Gastroesophageal sphincter (tissue), 4 donors: ENCODE results near the gene IL15. TPM values are rescaled to one million over a fixed set of nuclear protein-coding genes. Genes with fewer than 3 reads are reported as not detected.

Experiments used
- ATAC-seq: fragments of 150-250 bp; one replicate; pipeline ENCODE4 v1.9.1; 2016; ENCODE audit warnings: mild to moderate bottlenecking, moderate library complexity
- H3K27ac ChIP-seq, 4 donors: fragments of 200-600 bp; sonication (generic) in 3 of 4; 1 replicate in 3 of 4; 2 replicates in 1 of 4; pipeline ENCODE4 v1.5.1; 2016 to 2019
- H3K27me3 ChIP-seq: fragments of 200-600 bp; sonication (generic); one replicate; pipeline ENCODE4 v1.5.1; 2019
- H3K36me3 ChIP-seq, 2 donors: fragments of 200-600 bp; sonication (generic); one replicate each; pipeline ENCODE4 v1.5.1; 2019; ENCODE audit warnings: control low read depth in 1 of 2
- H3K4me1 ChIP-seq, 3 donors: fragments of 200-600 bp; sonication (generic); 1 replicate in 2 of 3; 2 replicates in 1 of 3; pipeline ENCODE4 v1.5.1; 2016 to 2019; ENCODE audit warnings: control low read depth in 2 of 3
- H3K4me3 ChIP-seq, 2 donors: fragments of 200-600 bp; sonication (generic); one replicate each; pipeline ENCODE4 v1.5.1; 2019; ENCODE audit warnings: mild to moderate bottlenecking in 1 of 2, moderate library complexity in 1 of 2
- H3K9me3 ChIP-seq, 3 donors: fragments of 200-600 bp; sonication (generic); one replicate each; pipeline ENCODE4 v1.5.1; 2017 to 2019; ENCODE audit warnings: control low read depth in 2 of 3
- CTCF ChIP-seq, 4 experiments: fragments of 200-600 bp in 2 of 4; fragments of 450-650 bp in 2 of 4; sonication (generic) in 1 of 4; IDR thresholded peaks; one replicate each; pipeline ENCODE4 v1.5.1; 2017 to 2019; ENCODE audit warnings: antibody characterized with exemption in 4 of 4, mild to moderate bottlenecking in 2 of 4, moderate library complexity in 2 of 4
- EP300 ChIP-seq: sonication (generic); formaldehyde crosslinking; IDR thresholded peaks from one replicate; pipeline ENCODE4 v1.6.1; 2017; ENCODE audit warnings: antibody characterized with exemption, mild to moderate bottlenecking
- POLR2A ChIP-seq, 2 donors: fragments of 450-650 bp; IDR thresholded peaks; one replicate each; pipeline ENCODE4 v1.6.1; 2017; ENCODE audit warnings: antibody characterized with exemption in 2 of 2, mild to moderate bottlenecking in 2 of 2, moderate library complexity in 1 of 2
- POLR2AphosphoS5 ChIP-seq: sonication (generic); formaldehyde crosslinking; IDR thresholded peaks from one replicate; pipeline ENCODE4 v1.6.1; 2017; ENCODE audit warnings: antibody characterized with exemption
- WGBS, 2 donors: methylation state at CpG; one replicate each; pipeline ENCODE4 v1.1.5; 2018; ENCODE audit warnings: low coverage in 1 of 2; 5-methylcytosine and 5-hydroxymethylcytosine counted together
- total RNA-seq, 4 donors: library from RNA; depleted of rRNA; stranded (reverse); fragments of >200 nt; gene quantifications; one replicate each; pipeline ENCODE4 v1.1.0, GENCODE V29; 2016

The IL15 gene
- total RNA-seq, 4 donors from 2014 or later = 1.6 to 5.8 (median 3.7) TPM

- Histone ChIP-seq H3K27me3 (no peaks in the 10 kb centered on the region), H3K27ac (no peak overlapping the region), H3K4me1 (no peaks in the 10 kb centered on the region), H3K36me3 (no peaks in the 10 kb centered on the region), H3K4me3 (no peak overlapping the region), H3K9me3 (no peaks in the 10 kb centered on the region)
- WGBS, 2 donors = 69 to 100% methylated on average over 1 to 2 of the region's 2 CpGs
- no peak for ATAC-seq
- TF ChIP-seq POLR2A (IDR thresholded peaks at IDR 0.05) (no peak), POLR2AphosphoS5 (no peak), EP300 (no peak), CTCF (IDR thresholded peaks at IDR 0.05) (no peak)
Measured at GRCh38 chr4:141757287-141757686, 120.9 kb downstream of the IL15 start.

GRCh38 chr4:141759796-141760425 lies 123.5 kb downstream of the IL15 start:
- Histone ChIP-seq H3K4me3 (no peak overlapping the region), H3K27ac (no peak overlapping the region), H3K4me1 (no peaks in the 10 kb centered on the region), H3K36me3 (no peaks in the 10 kb centered on the region), H3K27me3 (no peaks in the 10 kb centered on the region), H3K9me3 (no peaks in the 10 kb centered on the region)
- 25 to 27% methylated on average over 1 of the region's 1 CpG for WGBS, 2 donors
- TF ChIP-seq EP300 (no peak), POLR2A (IDR thresholded peaks at IDR 0.05) (no peak), POLR2AphosphoS5 (no peak), CTCF (IDR thresholded peaks at IDR 0.05) (no peak)
- ATAC-seq = no peak

- Histone ChIP-seq H3K4me3 (no peak overlapping the region), H3K27ac (no peak overlapping the region), H3K36me3 (no peaks in the 10 kb centered on the region), H3K4me1 (no peaks in the 10 kb centered on the region), H3K9me3 (no peaks in the 10 kb centered on the region), H3K27me3 (no peaks in the 10 kb centered on the region)
- 71 to 78% methylated on average over 2 of the region's 2 CpGs for WGBS, 2 donors
- ATAC-seq = no peak
- no peak for TF ChIP-seq POLR2AphosphoS5
- no peak for TF ChIP-seq CTCF (IDR thresholded peaks at IDR 0.05)
- TF ChIP-seq EP300 = no peak
- TF ChIP-seq POLR2A (IDR thresholded peaks at IDR 0.05) = no peak
Measured at GRCh38 chr4:141761926-141762325, 125.5 kb downstream of the IL15 start.

GRCh38 chr4:141763374-141763773 lies 127.0 kb downstream of the IL15 start:
- no peak overlapping the region for H3K27ac ChIP-seq
- no peak for ATAC-seq
- TF ChIP-seq EP300 (no peak), POLR2A (IDR thresholded peaks at IDR 0.05) (no peak), POLR2AphosphoS5 (no peak), CTCF (IDR thresholded peaks at IDR 0.05) (no peak)
- no peaks in the 10 kb centered on the region for H3K9me3 ChIP-seq
- no peaks in the 10 kb centered on the region for H3K36me3 ChIP-seq
- no peak overlapping the region for H3K4me3 ChIP-seq
- no peaks in the 10 kb centered on the region for H3K27me3 ChIP-seq
- 92 to 96% methylated on average over 2 of the region's 2 CpGs for WGBS, 2 donors
- H3K4me1 ChIP-seq = no peaks in the 10 kb centered on the region

- H3K9me3 ChIP-seq = no peaks in the 10 kb centered on the region
- no peak for TF ChIP-seq EP300
- no peak for TF ChIP-seq POLR2AphosphoS5
- TF ChIP-seq POLR2A (IDR thresholded peaks at IDR 0.05) = no peak
- no peak for TF ChIP-seq CTCF (IDR thresholded peaks at IDR 0.05)
- 41 to 43% methylated on average over 3 to 4 of the region's 4 CpGs for WGBS, 2 donors
- no peaks in the 10 kb centered on the region for H3K4me1 ChIP-seq
- no peak overlapping the region for H3K27ac ChIP-seq
- H3K36me3 ChIP-seq = no peaks in the 10 kb centered on the region
- ATAC-seq = no peak
- H3K27me3 ChIP-seq = no peaks in the 10 kb centered on the region
- H3K4me3 ChIP-seq = no peak overlapping the region
Measured at GRCh38 chr4:141768954-141769353, 132.6 kb downstream of the IL15 start.
